ENCODE results near the gene HDAC4.

Gene HDAC4

DNA sequence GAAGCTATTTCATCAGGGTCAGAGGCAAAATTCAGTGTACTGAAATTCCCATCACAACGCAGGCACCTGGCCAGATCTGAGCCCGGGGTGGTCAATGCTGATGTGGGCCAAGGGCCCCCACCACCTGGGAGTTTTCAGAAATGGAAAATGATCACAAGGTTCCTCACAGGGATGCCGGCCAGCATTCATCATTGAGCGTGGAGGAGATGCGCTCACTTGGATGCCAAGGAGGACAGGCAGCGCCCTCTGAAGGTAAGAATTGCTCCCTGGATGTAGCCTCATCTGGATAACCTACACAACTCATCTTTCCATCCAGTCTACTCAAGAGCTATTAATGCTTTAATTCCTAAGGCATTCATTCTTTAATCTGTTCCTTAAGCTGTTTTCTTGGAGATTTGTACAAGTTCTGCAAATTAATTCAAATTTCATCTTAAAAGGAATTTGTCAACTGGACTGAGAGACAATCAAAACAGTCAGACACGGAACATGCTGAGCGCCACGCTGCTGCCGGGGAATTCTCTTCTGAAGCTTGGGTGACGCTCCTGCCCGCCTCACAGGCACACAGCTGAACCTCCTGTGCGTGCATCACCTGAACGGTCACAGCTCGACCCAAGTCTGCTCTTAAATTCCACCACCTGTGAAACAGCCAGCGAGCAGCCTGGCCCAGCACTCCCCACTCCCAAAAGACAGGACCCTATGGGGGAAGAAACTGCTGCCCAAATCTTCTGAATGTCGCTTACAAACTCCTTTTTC lies 206.7 kb downstream of the HDAC4 start:
- peak; percentile 25 for DNase-seq

DNA sequence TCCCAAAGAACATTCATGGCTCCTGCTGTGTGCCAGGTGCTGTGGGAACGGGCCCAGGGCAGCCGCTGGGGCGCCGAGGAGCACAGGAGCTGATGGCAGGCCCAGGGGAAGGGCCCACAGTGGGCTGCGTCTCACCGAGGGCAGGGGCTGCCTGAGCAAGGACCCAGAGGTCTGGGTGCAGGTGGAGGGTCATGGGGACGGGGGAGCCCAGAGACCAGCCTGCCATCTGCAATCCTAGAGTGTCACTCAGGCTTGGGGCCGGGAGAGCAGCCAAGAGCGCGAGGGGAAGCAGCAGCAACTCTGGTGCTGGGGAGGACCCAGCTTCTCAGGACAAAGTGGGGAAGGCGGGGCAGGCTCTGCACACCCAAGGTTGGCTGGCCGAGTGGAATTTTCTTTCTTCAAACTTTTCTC lies 207.4 kb downstream of the HDAC4 start:
- DNase-seq = peak; percentile 33

DNA sequence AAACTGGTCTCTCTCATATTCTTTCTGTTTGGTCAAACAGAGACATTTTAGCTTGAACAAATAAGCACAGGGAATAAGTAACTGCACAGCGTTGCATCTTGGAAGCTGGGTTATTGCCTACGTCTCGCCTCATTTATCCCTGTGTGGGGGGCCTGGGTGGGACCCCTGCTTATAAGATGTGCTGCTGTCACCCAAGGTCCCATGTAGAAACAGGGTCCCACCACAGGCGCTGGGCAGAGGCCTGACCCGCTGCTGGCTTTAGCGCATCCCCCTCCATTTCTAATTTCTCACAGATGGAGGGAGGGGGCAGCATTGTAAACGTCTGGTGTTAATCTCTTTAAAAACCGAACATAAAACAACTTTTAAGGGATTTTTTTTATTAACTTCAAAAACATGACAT lies 207.8 kb downstream of the HDAC4 start:
- peak; percentile 17 for DNase-seq

DNA sequence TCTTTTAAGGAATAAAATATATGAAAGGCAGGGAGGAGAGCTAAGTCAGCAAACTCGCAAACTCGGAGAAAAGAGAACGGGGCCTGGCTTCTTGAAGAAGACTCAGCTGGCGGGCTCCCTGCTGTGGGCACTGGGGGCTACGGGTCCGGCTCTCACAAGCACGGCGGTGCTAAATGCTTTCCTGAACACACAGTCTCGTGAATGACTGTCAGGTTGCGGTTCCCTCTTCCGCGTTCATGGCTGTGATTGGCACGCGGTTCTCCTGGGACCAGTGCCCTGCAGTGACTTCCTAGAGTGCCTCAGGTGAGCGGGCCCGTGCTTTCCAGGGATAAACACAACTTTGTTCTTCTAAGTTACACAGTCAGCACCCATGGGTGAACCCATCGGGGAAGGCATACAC lies 208.4 kb downstream of the HDAC4 start:
- DNase-seq = peak; percentile 48

DNA sequence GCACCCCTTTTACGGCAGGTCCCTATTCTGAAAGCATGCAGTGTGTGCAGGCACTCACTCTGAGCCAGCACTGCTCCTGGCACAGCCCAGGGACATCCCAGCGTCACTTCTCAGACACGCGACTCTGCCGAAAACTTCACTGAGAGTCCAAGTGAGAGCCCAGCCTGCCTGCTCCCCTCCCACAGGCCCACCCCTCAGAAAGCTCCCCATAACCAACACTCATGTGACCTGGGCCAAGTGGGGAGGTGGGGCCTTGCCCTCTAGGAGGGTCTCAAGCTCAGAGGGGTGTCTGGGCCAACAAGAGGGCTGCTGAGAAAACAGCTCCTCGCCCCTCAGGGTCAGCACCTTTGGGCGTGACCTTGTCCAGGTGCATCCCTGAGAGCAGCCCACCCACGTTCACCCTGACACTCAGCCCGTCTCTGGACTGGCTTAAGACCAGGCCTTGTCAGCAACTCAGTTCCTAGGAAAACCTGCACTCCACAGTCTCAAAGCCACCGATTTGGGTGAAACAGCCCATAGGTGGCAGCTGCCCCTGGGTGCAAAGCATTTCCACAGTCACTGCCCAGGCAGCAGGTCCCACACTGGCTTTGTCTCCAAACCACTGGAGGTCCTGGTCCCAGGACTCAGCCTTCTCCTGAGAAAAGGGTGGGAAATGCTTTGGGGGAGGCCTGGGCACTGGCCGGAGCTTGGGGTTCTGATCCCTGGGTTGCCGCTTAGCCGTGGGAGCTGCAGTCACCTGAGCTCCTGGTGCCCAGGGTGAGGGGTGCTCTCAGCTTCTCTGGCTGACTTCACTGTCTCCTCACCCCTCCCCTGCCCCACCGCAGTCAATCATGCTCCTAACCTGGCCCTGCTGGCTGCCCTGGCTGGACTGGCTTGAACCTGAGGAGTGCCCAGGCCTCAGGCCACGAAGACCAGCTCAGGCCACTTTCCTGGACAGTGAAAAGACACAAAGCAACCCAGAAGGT lies 209.6 kb downstream of the HDAC4 start:
- peak; percentile 40 for DNase-seq

DNA sequence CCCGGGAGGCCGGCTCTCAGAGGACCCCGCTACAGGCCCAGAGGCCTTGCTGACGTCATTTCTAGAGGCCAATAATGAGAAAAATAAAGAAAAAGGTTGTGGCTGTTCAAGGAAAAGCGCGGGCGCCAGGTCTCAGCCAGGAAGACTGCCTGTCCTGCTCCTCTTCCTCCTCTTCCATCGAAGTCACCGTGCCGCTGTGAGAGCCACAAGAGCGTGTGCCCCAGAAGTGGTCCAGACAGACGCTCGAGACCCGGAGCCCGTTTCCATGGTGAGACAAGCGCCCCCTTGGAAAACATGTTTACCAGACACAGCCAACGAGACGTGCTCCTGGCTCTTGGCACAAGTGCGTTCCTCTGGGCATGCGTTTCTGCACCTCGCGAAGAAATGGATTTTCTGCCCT lies 210.5 kb downstream of the HDAC4 start:
- DNase-seq = peak; percentile 32

DNA sequence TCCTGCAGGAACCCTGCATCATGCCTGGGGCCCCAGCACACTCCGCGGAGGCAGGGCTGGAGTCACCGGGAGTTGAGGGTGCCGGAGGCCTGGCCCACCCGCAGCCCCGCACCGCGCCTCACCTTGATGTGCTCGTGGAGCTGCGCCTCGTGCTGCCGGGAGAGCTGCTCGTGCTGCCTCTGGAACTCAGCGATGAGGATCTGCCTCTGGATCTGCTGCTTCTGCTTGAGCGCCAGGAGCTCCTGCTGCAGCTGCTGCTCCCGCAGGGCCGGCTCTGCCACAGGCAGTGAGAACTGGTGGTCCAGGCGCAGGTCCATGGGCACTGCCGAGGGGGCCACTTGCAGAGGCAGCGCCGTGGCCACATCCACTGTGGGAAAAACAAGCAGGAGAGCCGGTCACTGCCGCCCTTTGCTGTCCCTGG lies 211.1 kb downstream of the HDAC4 start:
- no peak for DNase-seq

DNA sequence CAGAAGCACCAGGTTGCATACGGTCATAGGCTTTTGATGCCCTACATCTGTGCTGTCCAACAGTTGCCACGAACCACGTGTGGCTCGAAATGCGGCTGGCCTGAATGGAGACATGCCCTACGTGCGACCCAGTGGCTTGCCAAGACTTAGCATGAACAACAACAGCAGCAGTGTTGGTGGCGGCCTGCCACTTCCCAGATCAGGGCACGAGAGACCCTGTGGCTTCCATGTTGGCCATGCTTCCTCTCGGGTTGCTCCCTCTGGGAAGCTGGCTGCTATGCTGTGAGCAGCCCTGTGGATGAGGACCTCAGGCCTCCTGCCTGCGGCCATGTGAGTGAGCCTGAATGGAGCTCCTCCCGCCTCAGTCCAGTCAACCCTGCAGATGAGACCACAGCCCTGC lies 212.3 kb downstream of the HDAC4 start:
- DNase-seq = no peak

DNA sequence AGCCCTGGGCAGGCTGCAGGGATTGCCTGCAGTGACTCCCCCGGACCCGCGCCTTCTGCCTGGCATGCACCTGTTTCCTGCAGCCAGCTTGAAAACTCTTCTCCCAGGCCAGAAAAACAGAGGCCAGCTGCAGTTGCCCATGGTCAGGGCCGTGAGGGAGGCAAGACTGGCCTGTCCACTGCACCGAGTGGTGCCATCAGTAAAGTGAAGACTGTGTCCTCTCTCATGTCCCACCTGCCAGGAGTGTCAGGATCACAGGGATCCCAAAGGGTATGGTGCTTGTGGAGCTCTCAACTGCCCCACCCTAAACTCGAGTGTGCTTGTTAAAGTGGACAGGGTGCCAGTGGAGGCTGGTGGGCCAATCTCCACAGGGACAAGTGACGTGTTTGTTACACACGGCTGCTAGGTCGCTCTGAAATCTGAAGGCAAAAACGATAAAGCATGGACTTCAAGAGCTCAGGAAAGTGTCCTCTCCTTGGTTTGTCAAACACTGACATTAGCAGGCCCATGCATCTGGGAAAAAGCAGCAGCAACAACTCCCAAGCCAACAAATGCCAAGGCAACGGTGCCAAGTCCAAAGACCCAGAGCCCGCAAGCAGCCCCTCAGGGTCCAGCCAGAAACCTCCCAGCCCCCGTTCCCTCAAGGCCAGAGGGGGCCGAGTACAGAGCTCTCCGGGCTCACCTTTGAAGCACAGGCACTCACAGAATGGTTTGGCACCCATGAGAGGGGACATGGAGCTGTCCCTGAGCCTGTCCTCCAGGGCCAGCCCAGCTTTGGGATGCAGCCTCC lies 213.2 kb downstream of the HDAC4 start:
- DNase-seq = no peak

DNA sequence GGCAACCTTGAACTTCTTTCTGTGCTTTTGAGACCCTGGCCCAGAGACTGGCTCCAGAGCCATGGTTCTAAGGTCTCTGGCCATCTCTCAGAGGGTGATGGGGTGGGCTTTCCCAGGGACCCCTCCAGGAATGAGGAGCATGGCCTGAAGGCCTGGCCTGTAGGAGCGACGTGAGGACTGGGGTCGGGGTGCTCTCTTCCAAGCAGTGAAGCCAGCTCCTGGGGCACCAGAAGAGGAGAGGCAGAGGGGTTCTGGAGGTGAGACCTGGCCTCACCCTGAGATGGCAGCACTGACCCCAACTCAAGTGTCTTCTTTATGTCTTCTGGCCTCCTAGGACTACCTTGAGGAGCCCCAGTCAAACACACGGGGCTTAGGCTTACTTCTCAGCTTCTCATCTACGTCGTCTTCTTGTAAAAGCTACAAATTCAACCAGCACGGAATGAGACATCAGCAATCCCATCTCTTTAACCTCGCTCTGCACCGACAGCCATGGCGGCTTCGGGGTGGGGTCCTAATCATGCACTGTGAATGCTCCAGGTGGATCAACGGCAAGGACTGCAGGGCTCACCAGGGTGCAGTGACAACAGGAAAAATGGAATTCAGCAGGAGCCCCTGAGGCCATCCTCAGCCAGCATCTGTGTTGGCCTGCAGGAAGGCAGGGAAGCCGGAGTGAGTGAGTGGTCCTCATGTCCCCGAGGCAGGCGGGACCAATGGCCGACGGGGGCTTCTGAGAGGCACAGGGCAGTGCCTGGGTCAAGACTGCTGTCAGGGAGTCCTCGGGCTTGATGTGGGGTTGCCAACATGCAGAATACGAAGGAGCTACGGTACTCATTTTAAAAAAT lies 214.1 kb downstream of the HDAC4 start:
- DNase-seq = no peak

DNA sequence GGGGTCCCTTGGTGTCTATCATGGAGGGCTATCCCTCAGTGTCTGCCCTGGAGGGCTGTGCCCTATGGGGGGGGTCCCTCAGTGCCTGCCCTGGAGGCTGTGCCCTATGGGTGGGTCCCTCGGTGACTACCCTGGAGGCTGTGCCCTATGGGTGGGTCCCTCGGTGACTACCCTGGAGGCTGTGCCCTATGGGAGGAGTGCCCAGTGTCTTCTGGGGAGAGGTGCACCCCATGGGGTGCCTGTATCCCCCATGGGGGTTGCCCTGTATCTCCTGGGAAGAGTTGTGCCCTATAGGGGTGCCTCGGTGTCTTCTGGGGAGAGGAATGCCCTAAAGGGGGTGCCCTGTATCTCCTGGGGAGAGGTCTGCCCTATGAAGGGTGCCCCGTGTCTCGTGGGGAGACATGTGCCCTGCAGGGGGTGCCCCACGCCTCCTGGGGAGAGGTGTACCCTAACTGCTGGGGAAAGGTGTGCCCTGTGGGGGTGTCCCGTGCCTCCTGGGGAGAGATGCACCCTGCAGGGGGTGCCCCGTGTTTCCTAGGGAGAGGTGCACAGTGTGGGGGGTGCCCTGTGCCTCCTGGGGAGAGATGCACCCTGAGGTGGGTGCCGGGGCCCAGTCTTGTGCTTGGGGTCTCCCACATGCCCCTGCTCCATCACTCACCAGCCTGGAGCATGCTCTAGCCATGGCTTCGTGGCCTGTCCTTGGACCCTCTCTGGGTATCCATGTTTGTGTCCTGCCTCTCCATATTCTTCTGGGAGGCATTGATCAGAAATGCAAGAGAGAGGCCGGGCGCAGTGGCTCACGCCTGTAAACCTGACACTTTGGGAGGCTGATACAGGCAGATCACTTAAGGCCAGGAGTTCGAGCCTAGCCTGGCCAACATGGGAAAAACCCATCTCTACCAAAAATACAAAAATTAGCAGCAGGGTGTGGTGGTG lies 215.6 kb downstream of the HDAC4 start:
- DNase-seq = no peak

DNA sequence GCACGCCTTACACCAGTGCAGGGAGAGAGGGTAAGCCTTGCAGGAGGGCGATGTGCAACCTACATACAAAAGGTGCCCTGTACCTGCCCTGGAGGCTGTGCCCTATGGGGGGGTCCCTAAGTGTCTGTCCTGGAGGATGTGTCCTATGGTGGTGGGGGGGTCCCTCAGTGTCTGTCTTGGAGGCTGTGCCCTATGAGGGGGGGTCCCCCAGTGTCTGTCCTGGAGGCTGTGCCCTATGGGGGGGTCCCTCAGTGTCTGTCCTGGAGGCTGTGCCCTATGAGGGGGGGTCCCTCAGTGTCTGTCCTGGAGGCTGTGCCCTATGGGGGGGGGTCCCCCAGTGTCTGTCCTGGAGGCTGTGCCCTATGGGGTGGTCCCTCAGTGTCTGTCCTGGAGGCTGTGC lies 216.6 kb downstream of the HDAC4 start:
- DNase-seq = no peak

DNA sequence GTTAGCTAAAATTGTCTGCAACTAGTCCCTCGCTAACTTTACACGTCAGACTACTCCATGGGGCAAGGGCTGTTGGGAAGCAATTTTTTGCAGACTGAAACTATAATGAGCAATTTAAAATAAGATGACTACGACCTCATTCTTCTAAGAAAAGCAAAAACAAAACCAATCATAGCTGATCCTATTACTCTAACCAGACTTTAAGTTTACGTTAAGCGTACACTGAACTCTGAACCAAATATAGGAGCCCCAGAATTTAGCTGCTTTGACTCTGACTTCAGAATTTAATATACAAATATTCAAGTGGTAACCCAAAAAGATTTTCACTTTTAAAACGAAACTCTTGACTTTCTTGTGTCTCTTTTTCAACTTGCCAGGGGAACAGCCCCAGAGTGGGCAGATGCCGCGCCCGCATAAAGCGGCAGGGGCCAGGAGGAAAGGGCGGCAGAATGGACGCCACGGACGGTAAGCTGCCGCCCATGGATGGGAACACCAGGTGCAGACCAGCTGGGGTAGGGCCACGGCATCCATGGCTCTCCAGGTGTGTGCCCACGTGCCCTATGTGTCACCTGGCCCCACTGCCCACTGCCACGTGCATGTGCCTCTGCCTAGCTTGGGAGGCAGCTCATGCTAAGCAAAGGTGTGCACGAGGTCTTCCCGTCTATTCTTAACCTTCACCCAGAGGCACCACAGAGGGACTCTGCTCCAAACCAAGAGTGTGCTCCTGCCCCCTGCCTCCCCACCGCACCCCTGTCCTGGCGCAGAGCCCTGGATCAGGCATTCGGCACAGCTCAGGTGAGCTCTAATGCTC lies 217.6 kb downstream of the HDAC4 start:
- DNase-seq = no peak

DNA sequence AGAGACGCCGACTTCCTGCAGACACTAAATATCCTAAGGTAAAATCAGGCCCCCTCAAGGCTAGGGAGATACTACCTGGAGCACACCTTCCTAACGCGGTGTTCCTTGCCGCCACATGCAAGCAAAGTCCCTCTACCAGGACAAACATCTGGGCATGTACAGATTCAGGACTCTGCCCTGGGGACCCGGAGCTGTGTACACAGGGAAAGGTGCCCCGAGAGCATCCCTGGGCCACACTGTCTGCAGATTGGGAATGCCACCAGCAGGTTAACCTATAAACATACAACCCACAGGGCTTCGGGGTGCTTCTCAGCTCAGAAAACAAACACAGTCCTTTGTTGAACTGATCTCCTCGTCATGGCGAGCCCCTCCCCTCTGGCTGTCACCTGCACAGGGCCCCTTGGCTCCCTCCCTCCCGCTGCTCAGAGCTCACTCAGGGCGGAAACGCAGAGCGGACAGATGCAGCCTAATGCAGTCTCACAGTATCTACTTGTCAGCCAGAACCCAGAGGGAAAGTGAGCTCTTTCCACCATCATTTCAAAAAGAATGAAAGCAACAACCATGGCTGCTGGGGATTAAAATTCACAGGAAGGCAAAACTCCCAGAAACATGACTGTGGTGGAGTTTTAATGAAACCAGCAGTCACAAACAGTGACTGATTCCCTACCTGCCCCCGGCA lies 218.8 kb downstream of the HDAC4 start:
- no peak for DNase-seq

DNA sequence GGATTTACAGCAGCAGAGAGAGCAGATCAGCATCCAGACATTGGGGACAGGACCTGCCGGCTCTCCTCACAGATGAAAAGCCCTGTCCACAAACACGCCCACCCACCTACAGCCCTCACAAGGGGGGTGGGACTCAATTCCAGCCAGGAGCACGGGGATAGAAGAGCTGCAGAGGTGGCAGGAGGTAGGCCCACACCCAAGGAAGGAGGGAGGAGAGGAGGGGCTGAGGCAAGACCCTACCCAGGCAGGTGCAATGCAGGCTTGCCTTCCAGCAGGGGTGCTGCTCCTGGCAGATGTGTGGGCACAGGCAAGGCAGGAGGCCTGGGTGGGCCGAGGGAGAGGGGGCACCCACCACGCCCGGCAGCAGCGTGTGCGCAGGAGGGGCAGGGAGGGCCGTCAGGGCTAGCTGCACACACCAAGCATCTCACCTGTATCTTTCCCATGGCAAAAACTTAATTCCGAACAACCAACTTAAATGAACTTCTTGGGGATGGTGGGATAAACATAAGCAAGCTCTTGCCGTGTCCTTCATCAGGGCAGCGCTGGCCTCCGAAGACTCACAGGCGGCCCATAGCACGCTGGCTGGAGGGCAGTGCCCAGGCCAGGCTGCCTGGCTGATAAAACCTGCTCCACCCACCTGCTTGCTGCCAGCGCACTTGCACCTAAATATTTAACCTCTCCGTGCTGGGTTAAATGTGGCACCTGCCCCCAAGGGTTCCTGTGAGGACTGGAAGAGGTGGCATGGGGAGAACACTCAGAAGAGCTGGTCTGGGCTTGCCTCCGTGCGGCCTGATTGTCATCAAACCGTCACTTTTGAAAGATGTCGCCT lies 219.5 kb downstream of the HDAC4 start:
- no peak for DNase-seq

DNA sequence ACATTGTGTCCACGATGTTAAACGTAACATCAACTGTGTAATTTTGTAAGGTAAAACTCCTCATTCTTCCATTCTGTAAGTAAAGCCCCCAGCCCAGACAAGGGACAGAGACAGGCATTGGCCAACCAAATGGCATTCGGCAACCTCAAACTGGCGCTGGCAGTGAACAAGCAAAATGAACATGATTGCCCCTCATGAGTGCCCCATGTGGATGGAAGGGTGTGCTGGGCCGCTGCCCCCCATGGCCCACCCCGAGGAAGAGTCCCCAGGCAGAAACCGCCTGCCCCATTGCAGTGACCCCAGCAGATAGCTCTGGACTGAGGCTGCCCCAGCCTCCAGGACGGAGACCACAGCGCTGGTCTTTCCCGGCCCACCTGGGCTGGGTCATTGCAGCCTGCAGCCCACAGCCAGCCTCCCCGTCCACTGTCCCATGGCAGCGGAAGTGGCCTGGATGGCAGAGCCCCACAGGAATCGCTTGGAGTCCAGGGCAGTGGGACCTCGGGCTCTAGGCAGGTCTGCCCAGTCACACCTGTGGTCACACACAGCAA lies 220.2 kb downstream of the HDAC4 start:
- DNase-seq = no peak

DNA sequence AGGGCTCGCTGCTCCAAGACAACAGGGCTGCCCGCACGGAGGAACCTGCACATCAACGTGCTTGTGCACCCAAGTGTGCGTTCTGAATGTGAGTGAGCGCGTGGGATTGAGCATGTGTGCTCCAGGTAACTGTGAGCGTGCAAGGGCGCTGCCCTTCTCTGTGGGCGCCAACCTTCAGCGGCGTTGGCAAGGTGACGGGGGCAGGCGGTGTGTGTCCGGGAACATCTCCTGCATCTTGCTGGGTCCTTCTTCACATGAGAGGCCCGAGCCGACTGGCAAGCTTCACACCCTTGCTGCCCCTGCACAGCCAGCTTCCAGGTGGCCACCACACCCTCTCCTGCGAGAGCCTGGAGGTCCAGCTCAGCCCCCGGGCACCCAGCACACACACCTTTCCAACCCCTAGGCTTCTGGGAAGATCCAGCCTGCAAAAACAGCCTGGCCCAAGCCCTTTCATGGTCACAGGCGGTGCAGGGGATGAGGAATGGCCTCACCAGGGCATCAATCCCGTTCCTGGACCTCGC lies 220.9 kb downstream of the HDAC4 start:
- no peak for DNase-seq

DNA sequence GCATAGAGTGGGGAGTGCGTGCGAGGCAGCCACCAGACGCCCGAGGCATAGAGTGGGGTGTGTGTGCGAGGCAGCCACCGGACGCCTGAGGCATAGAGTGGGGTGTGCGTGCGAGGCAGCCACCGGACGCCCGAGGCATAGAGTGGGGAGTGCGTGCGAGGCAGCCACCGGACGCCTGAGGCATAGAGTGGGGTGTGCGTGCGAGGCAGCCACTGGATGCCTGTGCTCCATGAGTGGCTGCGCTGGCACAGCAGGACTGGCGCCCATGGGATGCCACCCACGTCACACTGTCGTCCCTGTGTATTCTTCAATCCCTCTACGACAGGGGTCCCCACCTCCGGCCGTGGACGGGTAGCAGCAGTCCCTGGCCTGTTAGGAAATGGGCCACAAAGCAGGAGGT lies 221.9 kb downstream of the HDAC4 start:
- DNase-seq = no peak

Measured in activated CD8-positive, alpha-beta memory T cell treated with anti-CD3 and anti-CD28 coated beads, Interleukin-2, amount 50 U/mL, for 48 hours (primary cell).